ENCODE measurements around the gene TAF11L3.
"Not testable (repeated sequence)": the region's sequence is repeated elsewhere in the genome, so short reads cannot be mapped to it uniquely, and the experiment has no call there.

Gene TAF11L3

GRCh38 chr5:17518067-17518466 is at the start of gene TAF11L3:
Gene TAF11L3, plus strand, starts transcription at chr5:17518367.
- not testable (repeated sequence) for DNase-seq (ENCODE audit: extremely low read depth in 1 of 2, low read depth in 1 of 2)

GRCh38 chr5:17470064-17470463 is 48.1 kb upstream of the TAF11L3 start:
- no peak for DNase-seq (ENCODE audit: extremely low read depth in 1 of 2, low read depth in 1 of 2)

GRCh38 chr5:17475064-17475463 is 43.1 kb upstream of the TAF11L3 start:
- DNase-seq (ENCODE audit: extremely low read depth in 1 of 2, low read depth in 1 of 2) = not testable (repeated sequence)

GRCh38 chr5:17477043-17477442 is 41.1 kb upstream of the TAF11L3 start:
- no peak for DNase-seq (ENCODE audit: extremely low read depth in 1 of 2, low read depth in 1 of 2)

GRCh38 chr5:17477573-17478265 is 40.4 kb upstream of the TAF11L3 start:
- DNase-seq (ENCODE audit: extremely low read depth in 1 of 2, low read depth in 1 of 2) = no peak

GRCh38 chr5:17481378-17481777 is 36.8 kb upstream of the TAF11L3 start:
- DNase-seq (ENCODE audit: extremely low read depth in 1 of 2, low read depth in 1 of 2) = no peak

GRCh38 chr5:17482790-17483189 is 35.4 kb upstream of the TAF11L3 start:
- no peak for DNase-seq (ENCODE audit: extremely low read depth in 1 of 2, low read depth in 1 of 2)

GRCh38 chr5:17486464-17487173 is 31.5 kb upstream of the TAF11L3 start:
- not testable (repeated sequence) for DNase-seq (ENCODE audit: extremely low read depth in 1 of 2, low read depth in 1 of 2)

- DNase-seq (ENCODE audit: extremely low read depth in 1 of 2, low read depth in 1 of 2) = no peak
Observed at GRCh38 chr5:17487174-17487512, 31.0 kb upstream of the TAF11L3 start.

GRCh38 chr5:17491257-17491656 is 26.9 kb upstream of the TAF11L3 start:
- not testable (repeated sequence) for DNase-seq (ENCODE audit: extremely low read depth in 1 of 2, low read depth in 1 of 2)

GRCh38 chr5:17492770-17493169 is 25.4 kb upstream of the TAF11L3 start:
- no peak for DNase-seq (ENCODE audit: extremely low read depth in 1 of 2, low read depth in 1 of 2)

- DNase-seq (ENCODE audit: extremely low read depth in 1 of 2, low read depth in 1 of 2) = no peak
Observed at GRCh38 chr5:17497446-17497845, 20.7 kb upstream of the TAF11L3 start.

- DNase-seq (ENCODE audit: extremely low read depth in 1 of 2, low read depth in 1 of 2) = not testable (repeated sequence)
Observed at GRCh38 chr5:17497931-17498330, 20.2 kb upstream of the TAF11L3 start, which contains the start of gene TAF11L2. Gene TAF11L2, plus strand, starts transcription at chr5:17498231.

GRCh38 chr5:17511775-17512325 is 6.3 kb upstream of the TAF11L3 start:
- no peak for DNase-seq (ENCODE audit: extremely low read depth in 1 of 2, low read depth in 1 of 2)

GRCh38 chr5:17517526-17517925 is 641 bp upstream of the TAF11L3 start:
- DNase-seq (ENCODE audit: extremely low read depth in 1 of 2, low read depth in 1 of 2) = not testable (repeated sequence)

- not testable (repeated sequence) for DNase-seq (ENCODE audit: extremely low read depth in 1 of 2, low read depth in 1 of 2)
Observed at GRCh38 chr5:17519508-17519907, 1.3 kb downstream of the TAF11L3 start.

GRCh38 chr5:17521501-17521900 is 3.3 kb downstream of the TAF11L3 start, which contains the start of gene TAF11L4:
Gene TAF11L4, plus strand, starts transcription at chr5:17521801.
- not testable (repeated sequence) for DNase-seq (ENCODE audit: extremely low read depth in 1 of 2, low read depth in 1 of 2)

- not testable (repeated sequence) for DNase-seq (ENCODE audit: extremely low read depth in 1 of 2, low read depth in 1 of 2)
Observed at GRCh38 chr5:17524935-17525334, 6.8 kb downstream of the TAF11L3 start, which contains the start of gene TAF11L5. Gene TAF11L5, plus strand, starts transcription at chr5:17525235.

- not testable (repeated sequence) for DNase-seq (ENCODE audit: extremely low read depth in 1 of 2, low read depth in 1 of 2)
Observed at GRCh38 chr5:17526504-17526903, 8.3 kb downstream of the TAF11L3 start.

GRCh38 chr5:17528369-17528768 is 10.2 kb downstream of the TAF11L3 start, which contains the start of gene TAF11L6:
Gene TAF11L6, plus strand, starts transcription at chr5:17528669.
- not testable (repeated sequence) for DNase-seq (ENCODE audit: extremely low read depth in 1 of 2, low read depth in 1 of 2)

All from stimulated activated CD8-positive, alpha-beta memory T cell treated with anti-CD3 and anti-CD28 coated beads, Interleukin-7, amount 100 ng/mL, for 48 hours (primary cell).